ENCODE results near the gene GRIA4. TPM values are rescaled to one million over a fixed set of nuclear protein-coding genes. Genes with fewer than 3 reads are reported as not detected.

Gene GRIA4
- polyA plus RNA-seq, 3 donors = 0.19 to 0.26 TPM; not detected in 1

DNA sequence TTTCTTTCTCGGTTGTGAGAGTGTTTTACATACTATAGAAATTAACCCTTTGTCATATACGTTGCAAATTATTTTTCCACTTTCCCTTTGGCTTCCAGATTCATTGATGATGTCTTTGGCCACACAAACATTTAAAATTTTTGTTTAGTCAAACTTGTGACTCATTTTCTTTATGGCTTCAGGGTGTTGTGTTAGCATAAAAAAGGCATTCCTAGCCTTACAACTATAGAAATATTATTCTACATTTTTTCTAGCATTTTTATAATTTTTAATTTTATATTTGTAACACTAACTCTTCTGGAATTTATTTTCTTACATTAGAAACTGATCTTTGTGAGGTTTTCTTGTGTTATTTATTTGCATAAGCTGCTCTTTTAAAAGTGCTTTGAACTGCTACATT lies 12.1 kb downstream of the GRIA4 start:
- no peak overlapping the region for H3K27ac ChIP-seq (ENCODE audit: low read depth, low read length)
- 51 to 53% (median 53%) methylated on average over 2 of the region's 2 CpGs for WGBS, 3 donors

DNA sequence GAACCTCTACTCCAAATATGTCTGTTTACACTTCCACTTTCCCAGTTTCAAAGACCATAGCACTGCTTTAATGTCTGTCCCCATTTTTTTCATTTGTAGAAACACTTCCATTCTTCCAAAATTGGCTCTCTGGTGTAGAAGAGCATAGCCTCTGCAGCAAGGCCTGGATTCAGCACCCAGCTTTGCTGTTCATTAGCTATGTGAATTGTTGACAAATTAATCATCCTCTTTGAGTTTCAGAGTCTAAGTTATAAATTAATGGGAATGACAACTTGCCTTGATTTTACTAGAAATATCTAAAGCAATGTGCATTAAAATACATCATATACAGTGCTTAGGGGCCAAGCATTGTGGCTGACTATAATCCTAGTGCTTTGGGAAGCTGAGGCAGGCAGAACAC lies 22.4 kb downstream of the GRIA4 start:
- H3K27ac ChIP-seq (ENCODE audit: low read depth, low read length) = no peak overlapping the region

DNA sequence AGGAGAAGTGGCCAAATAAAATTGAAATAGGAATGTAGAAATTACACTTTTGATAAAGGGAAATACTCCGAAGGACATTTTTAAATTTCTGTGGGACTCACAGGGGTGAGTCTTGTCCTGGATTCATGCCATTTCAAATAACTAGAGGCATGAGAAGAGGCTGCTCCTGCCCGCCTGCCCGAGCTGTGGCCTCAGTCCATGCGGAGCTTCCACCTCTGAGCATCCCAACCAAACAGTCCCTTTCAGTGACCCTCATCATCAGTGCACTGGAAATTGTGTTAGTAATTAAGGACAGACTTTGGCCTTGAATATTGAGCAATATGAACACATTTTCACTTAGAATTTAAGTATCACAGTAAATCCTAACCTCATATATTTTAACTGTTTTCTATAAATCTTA lies 25.6 kb downstream of the GRIA4 start:
- no peak overlapping the region for H3K27ac ChIP-seq (ENCODE audit: low read depth, low read length)
- 77 to 81% (median 81%) methylated on average over 4 of the region's 4 CpGs for WGBS, 3 donors

DNA sequence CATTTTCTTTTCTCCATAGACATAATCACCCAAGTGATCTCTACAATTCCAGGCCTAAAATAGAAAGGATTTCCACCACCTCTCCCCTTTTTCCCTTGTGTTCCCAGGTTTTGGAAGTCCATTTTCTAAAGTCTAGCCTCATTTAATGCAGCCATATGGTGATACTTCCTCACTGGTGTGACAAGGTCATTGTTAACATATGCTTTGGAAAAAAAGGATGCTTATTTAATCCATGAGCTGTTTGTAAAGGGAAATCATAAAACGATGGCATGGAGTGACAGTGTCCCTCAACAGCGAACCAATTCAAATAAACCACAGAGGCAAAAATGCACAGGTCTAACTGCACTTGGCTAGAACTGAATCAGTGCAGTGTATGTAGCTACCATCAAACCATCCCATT lies 26.6 kb downstream of the GRIA4 start:
- 49 to 54% (median 52%) methylated on average over 2 of the region's 2 CpGs for WGBS, 3 donors
- no peak overlapping the region for H3K27ac ChIP-seq (ENCODE audit: low read depth, low read length)

DNA sequence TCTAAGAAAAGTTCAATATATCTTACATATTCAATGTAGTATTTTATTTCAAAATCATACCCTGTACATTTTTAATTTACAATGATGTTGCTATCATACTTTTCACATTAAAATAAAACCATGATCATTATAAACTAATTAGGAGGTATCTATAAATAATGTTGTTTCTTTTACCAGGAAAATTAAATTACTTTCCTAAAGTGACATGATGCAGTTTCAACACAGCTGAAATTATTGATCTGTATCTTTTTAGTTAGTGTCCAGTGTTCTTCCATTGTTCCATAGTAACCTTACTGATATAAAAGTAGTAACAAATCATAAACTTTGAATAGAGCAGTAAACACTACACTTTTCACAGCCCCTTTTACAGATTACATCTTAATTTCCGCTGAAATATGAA lies 29.7 kb downstream of the GRIA4 start:
- no peak overlapping the region for H3K27ac ChIP-seq (ENCODE audit: low read depth, low read length)
- WGBS, 3 donors = 83 to 92% (median 85%) methylated on average over 1 of the region's 1 CpG

DNA sequence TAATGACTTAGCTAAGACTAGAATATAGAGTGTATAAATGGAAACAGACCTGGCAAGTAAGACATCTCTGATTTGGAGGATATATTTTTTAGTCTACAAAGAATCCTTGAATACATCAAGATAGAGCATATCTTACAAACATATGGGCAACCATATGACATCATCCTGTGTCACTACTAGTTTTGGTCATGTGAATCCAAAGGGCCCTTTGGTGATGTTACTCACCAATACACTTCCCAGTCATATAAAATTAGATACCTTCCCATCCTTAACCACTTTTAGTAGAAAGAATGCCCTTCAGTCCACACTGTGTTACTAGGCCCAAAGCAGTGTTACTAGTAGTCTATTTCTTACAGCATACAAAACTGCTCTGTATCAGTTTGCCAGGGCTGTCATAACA lies 31.6 kb downstream of the GRIA4 start:
- no peak overlapping the region for H3K27ac ChIP-seq (ENCODE audit: low read depth, low read length)

DNA sequence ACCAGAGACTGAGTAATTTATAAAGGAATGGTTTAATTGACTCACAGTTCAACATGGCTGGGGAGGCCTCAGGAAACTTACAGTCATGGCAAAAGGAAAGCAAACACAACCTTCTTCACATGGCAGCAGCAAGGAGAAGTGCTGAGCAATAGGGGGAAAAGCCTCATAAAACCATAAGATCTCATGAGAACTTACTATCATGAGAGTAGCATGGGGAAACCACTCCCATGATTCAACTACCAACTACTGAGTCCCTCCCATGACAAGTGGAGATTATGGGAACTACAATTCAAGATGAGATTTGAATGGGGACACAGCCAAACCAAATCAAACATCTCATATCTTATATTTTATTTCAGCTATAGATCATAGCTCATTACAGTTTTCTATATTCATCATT lies 33.0 kb downstream of the GRIA4 start:
- no peak overlapping the region for H3K27ac ChIP-seq (ENCODE audit: low read depth, low read length)

DNA sequence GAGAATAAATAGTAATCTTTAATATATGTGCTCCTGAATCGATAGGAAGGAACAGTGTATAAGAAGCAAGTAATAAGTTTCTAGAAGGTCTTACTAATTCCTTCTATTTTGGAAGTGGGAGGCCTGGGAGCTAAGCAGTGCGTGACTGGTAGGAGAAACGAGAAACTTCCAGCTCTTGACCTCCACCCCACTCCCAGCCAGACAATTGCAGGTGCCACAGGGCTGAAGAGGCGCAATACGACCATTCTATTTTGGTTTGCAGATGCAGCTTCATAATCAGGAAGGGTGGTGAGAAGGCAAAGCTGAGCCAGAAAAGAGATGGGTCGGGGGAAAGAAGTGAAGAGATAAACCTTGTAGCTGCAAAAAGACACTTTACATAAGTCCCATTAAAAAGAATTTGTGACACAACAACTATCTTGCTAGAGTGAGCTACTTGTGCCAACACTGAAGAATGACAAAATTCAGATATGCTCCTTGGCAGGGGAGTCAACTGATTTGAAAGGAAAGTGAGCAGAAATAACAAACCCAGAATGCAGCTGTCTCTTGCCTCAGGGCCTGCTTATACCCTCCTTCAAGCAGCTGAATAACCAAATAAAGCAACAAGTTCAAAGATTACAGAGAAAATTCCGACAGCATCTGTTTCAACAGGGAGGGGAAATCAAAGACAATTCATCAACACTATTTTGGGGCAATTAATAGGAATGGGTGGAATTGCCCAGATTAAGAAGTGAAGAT lies 35.1 kb downstream of the GRIA4 start:
- no peak overlapping the region for H3K27ac ChIP-seq (ENCODE audit: low read depth, low read length)
- 69 to 75% (median 73%) methylated on average over 7 of the region's 7 CpGs for WGBS, 3 donors

DNA sequence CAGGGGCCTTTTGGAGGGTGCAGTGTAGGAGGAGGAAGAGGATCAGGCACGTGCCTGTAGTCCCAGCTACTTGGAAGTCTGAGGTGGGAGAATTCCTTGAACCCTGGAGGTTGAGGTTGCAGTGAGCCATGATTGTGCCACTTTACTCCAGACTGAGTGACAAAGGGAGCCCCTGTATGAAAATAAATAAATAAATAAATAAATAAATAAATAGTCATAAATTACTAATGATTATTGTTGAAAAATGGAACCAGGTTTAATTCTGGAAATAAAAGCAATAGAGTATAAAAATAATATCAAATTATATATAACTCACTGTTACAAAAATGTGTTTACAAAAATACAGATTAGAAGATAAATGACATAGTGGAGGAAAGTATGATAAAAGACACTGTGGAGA lies 37.9 kb downstream of the GRIA4 start:
- H3K27ac ChIP-seq (ENCODE audit: low read depth, low read length) = no peak overlapping the region
- 69 to 92% (median 83%) methylated on average over 1 of the region's 1 CpG for WGBS, 3 donors

DNA sequence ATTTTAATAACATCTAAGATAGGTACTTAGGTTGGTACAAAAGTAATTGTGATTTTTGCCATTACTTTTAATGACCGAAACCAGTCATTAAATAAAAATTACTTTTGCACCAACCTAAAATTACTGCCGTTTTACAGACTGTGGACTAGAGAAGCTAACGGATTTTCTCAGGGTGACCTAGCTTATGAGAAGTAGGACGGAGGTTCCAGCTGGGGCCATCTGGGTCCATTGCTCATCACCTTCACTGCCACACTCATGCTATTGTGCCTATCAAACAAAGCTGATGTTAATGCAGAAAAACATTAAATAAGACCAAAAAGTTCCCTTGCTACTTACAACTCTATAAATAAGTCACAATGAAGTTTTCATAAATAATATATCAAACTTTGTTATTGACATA lies 38.9 kb downstream of the GRIA4 start:
- WGBS, 3 donors = 73 to 79% (median 77%) methylated on average over 4 of the region's 4 CpGs
- H3K27ac ChIP-seq (ENCODE audit: low read depth, low read length) = no peak overlapping the region

DNA sequence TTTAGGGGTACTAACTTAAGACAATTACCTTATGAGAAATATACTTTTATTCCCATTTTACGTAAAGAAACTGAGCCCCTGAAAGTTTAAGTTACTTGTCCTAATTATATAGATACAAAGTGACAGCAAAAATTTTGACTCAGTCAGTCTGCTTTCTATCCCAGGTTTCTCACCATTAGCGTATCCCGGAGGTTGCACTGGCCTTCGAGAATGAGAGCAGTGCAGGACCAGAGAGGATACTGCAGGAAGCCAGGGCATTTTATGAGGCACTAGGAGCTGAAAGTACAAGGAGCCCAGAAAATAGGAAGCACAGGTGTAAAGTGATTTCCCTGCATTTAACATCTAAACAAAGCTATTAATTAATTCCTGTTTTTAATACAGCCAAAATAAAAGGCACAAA lies 55.4 kb downstream of the GRIA4 start:
- WGBS, 3 donors = 79 to 85% (median 85%) methylated on average over 4 of the region's 4 CpGs
- H3K27ac ChIP-seq (ENCODE audit: low read depth, low read length) = no peak overlapping the region

DNA sequence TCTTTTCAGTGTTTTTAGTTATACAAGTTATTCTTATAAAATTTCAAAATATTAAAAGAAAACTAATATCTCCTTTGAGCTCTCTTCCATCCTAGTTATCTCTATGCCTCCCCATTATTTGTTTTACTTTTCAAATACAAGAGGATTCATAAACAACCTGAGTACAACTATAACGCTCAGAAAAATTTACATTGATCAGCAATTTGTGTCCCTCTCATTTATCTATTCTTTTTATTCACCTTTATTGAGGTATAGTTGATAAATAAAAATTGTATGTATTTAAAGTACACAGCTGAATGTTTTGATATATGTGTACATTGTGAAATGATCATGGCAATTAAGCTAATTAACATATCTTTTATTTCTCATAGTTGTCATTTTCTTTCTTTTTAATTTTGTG lies 57.6 kb downstream of the GRIA4 start:
- WGBS, 3 donors = 73 to 89% (median 81%) methylated on average over 1 of the region's 1 CpG
- no peak overlapping the region for H3K27ac ChIP-seq (ENCODE audit: low read depth, low read length)

DNA sequence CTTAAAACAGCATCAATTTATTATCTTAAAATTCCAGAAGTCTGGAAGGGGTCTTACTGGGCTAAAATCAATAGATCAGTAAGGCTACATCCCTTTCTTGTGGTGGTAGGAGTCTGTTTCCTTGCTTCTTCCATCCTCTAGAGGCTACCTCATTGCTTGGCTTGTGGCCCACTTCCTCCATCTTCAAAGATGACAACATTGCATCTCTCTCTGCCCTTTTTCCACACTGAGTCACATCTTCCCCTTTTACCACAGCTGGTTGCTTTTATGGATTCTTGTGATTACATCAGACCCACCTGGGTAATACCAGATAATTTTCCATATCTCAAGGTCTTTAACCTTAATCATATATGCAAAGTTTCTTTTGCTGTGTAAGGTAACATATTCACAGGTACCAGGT lies 60.9 kb downstream of the GRIA4 start:
- H3K27ac ChIP-seq (ENCODE audit: low read depth, low read length) = no peak overlapping the region

DNA sequence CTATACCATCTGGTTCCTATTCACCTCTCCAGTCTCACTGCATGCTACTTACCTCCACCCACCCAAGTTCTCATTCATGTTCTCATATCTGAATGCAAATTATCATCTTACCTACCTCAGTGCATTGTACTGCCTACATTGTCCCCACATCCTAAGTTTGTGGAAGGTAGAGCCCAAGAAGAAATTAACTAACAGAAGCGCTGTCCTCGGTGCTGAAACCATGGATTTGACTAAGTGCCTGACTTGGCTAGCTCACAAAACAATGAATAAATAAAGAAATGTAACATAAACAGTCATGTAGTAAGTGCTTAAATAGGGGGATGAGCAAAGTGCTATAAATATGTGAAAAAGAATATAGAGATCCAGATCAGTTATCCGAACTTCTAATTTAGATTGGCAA lies 63.2 kb downstream of the GRIA4 start:
- WGBS, 3 donors = 17 to 22% (median 22%) methylated on average over 3 of the region's 3 CpGs
- H3K27ac ChIP-seq (ENCODE audit: low read depth, low read length) = no peak overlapping the region

DNA sequence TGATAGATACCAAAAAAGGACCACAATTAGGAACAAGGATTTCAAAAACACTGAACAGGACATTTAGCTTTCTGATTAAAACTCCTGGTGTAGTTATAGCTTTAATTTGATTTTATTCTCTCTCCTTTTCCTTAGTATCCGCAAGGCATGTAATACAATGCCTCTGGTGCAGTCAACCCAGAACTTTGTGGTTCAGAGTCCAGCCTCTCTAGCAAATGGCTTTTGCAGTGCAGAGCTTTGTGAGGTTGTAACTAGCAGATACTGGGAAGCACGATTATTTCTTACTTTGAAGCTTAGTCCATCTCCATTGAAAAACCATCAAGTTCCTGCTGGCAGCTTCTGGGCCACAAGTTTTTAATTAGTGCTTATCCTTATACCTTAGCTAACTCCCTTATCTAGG lies 79.8 kb downstream of the GRIA4 start:
- no peak overlapping the region for H3K27ac ChIP-seq (ENCODE audit: low read depth, low read length)
- WGBS, 3 donors = 74 to 77% (median 76%) methylated on average over 2 of the region's 2 CpGs

DNA sequence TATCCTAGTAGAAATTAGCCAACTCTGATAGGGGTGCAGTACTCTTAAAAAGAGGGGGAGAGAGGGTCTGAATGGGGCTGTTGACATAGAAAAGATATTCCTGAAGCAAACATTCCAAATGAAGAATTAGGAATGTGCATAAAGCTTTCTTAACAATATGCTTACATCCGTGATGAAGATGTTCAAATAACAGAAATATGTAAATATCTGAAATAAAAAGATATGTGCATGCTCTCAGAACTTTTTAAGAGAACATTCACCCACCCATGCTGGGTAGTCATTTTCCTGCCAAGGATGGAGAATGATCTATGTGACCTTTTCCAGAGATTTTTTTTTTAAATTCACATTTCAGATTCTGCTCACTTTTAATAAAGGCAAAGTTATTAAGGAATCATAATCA lies 80.6 kb downstream of the GRIA4 start:
- 45 to 77% (median 70%) methylated on average over 1 of the region's 1 CpG for WGBS, 3 donors

DNA sequence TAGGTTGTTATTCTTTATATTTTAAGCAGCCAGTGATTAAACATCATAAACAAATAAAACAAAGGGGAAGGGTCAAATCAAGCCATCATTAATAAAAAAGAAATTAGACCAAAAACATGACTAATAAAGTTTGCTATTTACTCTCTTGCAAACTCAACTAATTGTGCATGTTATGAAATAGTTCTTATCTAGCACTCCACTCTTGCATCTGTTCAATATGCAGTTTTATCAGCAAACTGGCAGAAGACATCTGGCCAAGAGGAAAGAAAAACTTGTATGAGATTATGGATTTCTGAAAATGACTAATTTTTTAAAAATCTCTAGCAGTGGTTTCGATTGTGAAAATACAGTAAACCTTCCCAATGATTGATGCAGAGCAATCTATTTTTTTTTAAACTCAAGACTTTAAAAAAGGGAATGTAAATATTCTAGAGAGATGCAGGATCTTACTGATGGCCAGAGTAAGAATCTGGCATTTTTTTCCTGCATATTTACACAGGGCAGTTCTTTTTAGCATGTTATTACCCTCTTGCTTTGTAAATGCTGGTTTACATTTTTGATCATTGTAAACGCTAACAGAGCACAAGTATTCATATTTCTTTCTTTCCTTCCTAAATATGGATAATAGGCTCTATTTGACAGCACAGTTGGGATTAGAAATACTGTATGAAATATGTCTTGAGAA lies 83.3 kb downstream of the GRIA4 start:
- WGBS, 3 donors = 30 to 45% (median 45%) methylated on average over 2 of the region's 2 CpGs
- H3K27ac ChIP-seq (ENCODE audit: low read depth, low read length) = no peak overlapping the region

More for the DNA sequence above, 80.6 kb downstream of the GRIA4 start:
- no peak overlapping the region for H3K27ac ChIP-seq (ENCODE audit: low read depth, low read length)

DNA sequence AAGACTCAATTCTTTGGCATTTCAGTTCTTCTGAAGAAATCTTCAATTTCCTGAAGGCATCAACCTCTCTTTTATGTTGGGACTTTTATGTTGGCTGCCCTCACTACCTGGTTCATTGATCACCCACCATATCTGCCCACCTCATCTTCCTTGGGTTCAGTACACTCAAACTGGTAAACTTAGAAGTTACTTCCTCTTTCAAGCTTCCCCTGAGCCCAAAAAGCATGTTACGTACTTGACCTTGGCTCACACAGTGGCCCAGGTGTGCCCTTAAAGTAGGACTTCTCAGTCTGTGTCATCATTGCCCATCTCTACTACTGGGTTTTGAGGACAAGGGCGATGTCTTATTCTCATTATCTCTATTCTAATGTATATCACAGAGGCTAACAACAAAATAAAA lies 86.1 kb downstream of the GRIA4 start:
- H3K27ac ChIP-seq (ENCODE audit: low read depth, low read length) = no peak overlapping the region
- WGBS, 3 donors = 73 to 88% (median 83%) methylated on average over 2 of the region's 2 CpGs

DNA sequence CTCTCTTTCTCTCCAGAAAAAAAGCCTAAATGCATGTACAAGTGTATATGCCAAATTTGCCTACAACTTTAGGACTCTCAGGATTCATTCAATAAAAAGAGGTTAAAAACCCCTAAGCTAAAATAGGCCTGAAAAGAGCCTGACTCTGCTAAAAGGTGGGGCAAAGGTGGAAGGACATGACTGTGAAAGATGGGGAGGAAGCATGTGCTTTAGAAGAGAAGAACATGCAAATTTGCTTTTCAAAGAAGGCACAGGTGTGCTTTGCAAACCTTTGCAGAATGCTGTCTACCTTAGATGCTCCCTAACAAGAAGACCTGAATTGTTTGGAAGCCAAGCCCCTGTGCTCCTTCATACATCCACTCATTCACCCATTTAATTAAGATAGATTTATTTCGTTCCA lies 87.4 kb downstream of the GRIA4 start:
- no peak overlapping the region for H3K27ac ChIP-seq (ENCODE audit: low read depth, low read length)
- 23 to 44% (median 35%) methylated on average over 1 of the region's 1 CpG for WGBS, 3 donors

DNA sequence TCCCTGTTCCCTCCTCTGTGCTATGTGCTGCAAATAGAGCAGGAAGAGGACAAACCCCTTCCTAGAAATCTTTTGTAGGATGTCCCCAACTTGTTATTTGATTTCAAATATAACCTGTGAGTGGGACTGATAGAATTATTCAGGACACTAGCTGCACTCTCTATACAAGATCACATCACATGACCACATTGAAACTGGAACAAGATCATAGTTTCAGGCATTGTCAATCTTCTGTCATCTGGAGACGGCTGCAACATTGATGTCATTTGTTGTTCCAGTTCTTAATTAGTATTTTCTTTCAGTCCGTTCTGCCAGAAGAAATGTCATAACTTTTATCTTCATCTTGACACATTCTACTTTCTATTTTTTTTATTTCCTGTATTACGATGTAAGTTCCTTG lies 89.3 kb downstream of the GRIA4 start:
- WGBS, 3 donors = 34 to 50% (median 38%) methylated on average over 3 of the region's 3 CpGs

DNA sequence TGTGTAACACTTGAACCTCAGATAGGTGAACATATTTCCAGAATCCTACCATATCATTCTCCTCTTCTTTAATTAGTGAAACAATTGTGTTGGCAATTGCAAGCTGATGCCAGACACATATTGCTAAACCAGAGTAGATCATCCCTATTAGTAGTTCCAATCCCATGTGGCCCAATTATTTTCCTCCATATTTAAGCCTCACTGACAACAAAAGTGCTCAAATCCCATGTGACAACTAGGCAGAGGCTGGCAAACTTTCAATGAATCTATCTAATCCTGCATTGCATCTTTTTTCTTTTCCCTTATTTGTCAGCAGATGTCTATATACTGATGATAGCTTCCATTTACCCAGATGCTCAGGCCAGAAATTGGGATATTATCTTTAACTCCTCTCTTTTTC lies 90.4 kb downstream of the GRIA4 start:
- H3K27ac ChIP-seq (ENCODE audit: low read depth, low read length) = no peak overlapping the region

More for the DNA sequence above, 89.3 kb downstream of the GRIA4 start:
- no peak overlapping the region for H3K27ac ChIP-seq (ENCODE audit: low read depth, low read length)
